ENCODE measurements around the gene SCARF2. TPM values are rescaled to one million over a fixed set of nuclear protein-coding genes. Genes with fewer than 3 reads are reported as not detected.

Gene SCARF2
- total and polyA plus RNA-seq, 8 donors: 15.8 to 36.4 (median 23.5) TPM

- DNase-seq (peak in 2 of 4 donors; percentile 26 to 67), ATAC-seq (no peak)
- TF ChIP-seq CTCF (IDR thresholded peaks at IDR 0.05): no peak
- Histone ChIP-seq H3K27ac (no peak overlapping the region), H3K4me3 (no peak overlapping the region), H3K4me1 (peaks cover 3 to 20% of the 10 kb centered on the region in 2 donors), H3K9me3 (no peaks in the 10 kb centered on the region), H3K27me3 (peaks cover 6 to 57% of the 10 kb centered on the region in 2 donors), H3K36me3 (peaks cover 0 to 10% of the 10 kb centered on the region in 2 donors)
- intact Hi-C loops (cut with DNase I): loop anchor here in 1 of 2 donors (10.0 kb wide), 1 partner anchor 71 kb away; the partner anchor contains the start of gene KLHL22
Observed at GRCh38 chr22:20423906-20424551, 13.6 kb downstream of the SCARF2 start.

GRCh38 chr22:20423008-20423905 is 14.4 kb downstream of the SCARF2 start:
- H3K4me3 ChIP-seq: no peak overlapping the region
- peak in 2 of 4 donors; percentile 34 to 61 for DNase-seq
- H3K4me1 ChIP-seq: peaks cover 3 to 16% of the 10 kb centered on the region in 2 donors
- peaks cover 0 to 6% of the 10 kb centered on the region in 2 donors for H3K36me3 ChIP-seq
- no peak for ATAC-seq
- no peak for TF ChIP-seq CTCF (IDR thresholded peaks at IDR 0.05)
- no peaks in the 10 kb centered on the region for H3K9me3 ChIP-seq
- peaks cover 6 to 50% of the 10 kb centered on the region in 2 donors for H3K27me3 ChIP-seq
- intact Hi-C loops (cut with DNase I): loop anchor here in 1 of 2 donors (10.0 kb wide), 1 partner anchor 72 kb away; the partner anchor contains the start of gene KLHL22
- peak overlapping the region in 1 of 2 donors; percentile 33 for H3K27ac ChIP-seq

DNA sequence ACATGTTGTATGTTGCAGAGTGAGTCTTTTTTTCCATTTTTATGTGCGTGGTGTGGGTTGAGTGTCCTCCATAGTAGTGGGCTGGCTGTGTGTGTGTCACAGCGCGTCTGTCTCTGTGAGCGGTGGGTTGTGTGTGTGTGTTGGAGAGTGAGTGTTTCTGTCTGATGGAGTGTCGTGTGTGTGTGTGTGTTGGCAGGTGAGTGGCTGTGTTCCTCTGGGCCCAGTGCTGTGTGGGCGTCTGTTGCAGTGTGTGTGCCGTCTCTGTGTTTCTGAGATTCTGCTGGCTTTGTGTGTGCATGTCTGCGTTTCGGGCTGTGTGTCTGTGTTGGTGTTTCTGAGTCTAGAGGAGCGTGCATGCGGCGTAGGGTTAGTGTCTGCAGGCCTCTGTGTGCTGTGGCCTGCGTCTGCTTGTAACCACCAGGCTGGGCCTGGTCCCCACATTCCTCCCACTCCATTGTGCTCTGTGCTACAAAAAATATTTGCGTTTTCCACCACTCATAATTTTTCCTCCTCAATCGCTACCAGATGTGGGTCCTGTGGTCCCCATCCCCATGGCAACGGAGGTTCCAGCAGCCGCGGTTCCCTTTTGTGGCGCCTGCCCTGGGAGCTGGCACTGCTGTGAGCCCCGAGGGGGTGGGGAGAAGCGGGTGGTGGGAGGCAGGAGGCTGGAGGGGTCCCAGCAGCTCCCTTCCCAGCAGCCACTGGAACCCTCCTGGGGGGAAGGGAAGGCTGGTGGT is 15.2 kb downstream of the SCARF2 start:
- DNase-seq (peak in 3 of 4 donors; percentile 40 to 69 (median 56)), ATAC-seq (peak; percentile 4)
- intact Hi-C loops (cut with DNase I): loop anchor here in 1 of 2 donors (10.0 kb wide), 1 partner anchor 72 kb away; the partner anchor contains the start of gene KLHL22
- peak overlapping the region in 1 of 2 donors; percentile 33 for H3K27ac ChIP-seq
- no peak for TF ChIP-seq CTCF (IDR thresholded peaks at IDR 0.05)
- H3K36me3 ChIP-seq: peaks cover 0 to 6% of the 10 kb centered on the region in 2 donors
- peaks cover 3 to 20% of the 10 kb centered on the region in 2 donors for H3K4me1 ChIP-seq
- H3K4me3 ChIP-seq: no peak overlapping the region
- H3K9me3 ChIP-seq: no peaks in the 10 kb centered on the region
- peaks cover 6 to 42% of the 10 kb centered on the region in 2 donors for H3K27me3 ChIP-seq

- Histone ChIP-seq H3K36me3 (peaks cover 0 to 6% of the 10 kb centered on the region in 2 donors), H3K4me3 (no peak overlapping the region), H3K4me1 (peaks cover 3 to 20% of the 10 kb centered on the region in 2 donors), H3K27ac (no peak overlapping the region), H3K27me3 (peaks cover 6 to 34% of the 10 kb centered on the region in 2 donors), H3K9me3 (no peaks in the 10 kb centered on the region)
- intact Hi-C loops (cut with DNase I): loop anchor here in 1 of 2 donors (10.0 kb wide), 1 partner anchor 73 kb away; the partner anchor contains the start of gene KLHL22
- ATAC-seq (no peak), DNase-seq (no peak)
- no peak for TF ChIP-seq CTCF (IDR thresholded peaks at IDR 0.05)
Observed at GRCh38 chr22:20421507-20421874, 16.1 kb downstream of the SCARF2 start.

Data from left lung (tissue), 10 donors.